Thyroid gland (tissue), 4 donors: ENCODE results near the gene RTL9. TPM values are rescaled to one million over a fixed set of nuclear protein-coding genes. Genes with fewer than 3 reads are reported as not detected.

Source experiments
- DNase-seq, 2 donors: peaks; one replicate each; pipeline ENCODE4 v3.0.0-alpha.2; 2019
- H3K27ac ChIP-seq, 3 donors: fragments of 200-600 bp; sonication (generic); 1 replicate in 2 of 3; 2 replicates in 1 of 3; pipeline ENCODE4 v1.5.1; 2016 to 2019; ENCODE audit warnings: mild to moderate bottlenecking in 1 of 3, moderate library complexity in 1 of 3
- H3K27me3 ChIP-seq: fragments of 200-600 bp; sonication (generic); one replicate; pipeline ENCODE4 v1.5.1; 2019
- H3K36me3 ChIP-seq, 2 donors: fragments of 200-600 bp; sonication (generic); one replicate each; pipeline ENCODE4 v1.5.1; 2016 to 2019
- H3K4me1 ChIP-seq, 2 donors: fragments of 200-600 bp; sonication (generic); one replicate each; pipeline ENCODE4 v1.5.1; 2017 to 2019
- H3K4me3 ChIP-seq, 3 donors: fragments of 200-600 bp; sonication (generic); replicated peaks in 1 of 3; 1 replicate in 2 of 3; 2 replicates in 1 of 3; pipeline ENCODE4 v1.5.1; 2016; ENCODE audit warnings: mild to moderate bottlenecking in 1 of 3
- H3K9me3 ChIP-seq: fragments of 200-600 bp; sonication (generic); one replicate; pipeline ENCODE4 v1.5.1; 2017
- CTCF ChIP-seq, 6 experiments: fragments of 200-600 bp in 3 of 6; fragments of 450-650 bp in 3 of 6; sonication (generic) in 3 of 6; IDR thresholded peaks; one replicate each; pipeline ENCODE4 v1.5.1; 2016 to 2019; ENCODE audit warnings: antibody characterized with exemption in 6 of 6, mild to moderate bottlenecking in 2 of 6, inconsistent platforms in 1 of 6, moderate library complexity in 1 of 6
- POLR2A ChIP-seq, 2 donors: fragments of 450-650 bp; IDR thresholded peaks; one replicate each; pipeline ENCODE4 v1.6.1; 2017; ENCODE audit warnings: antibody characterized with exemption in 2 of 2, mild to moderate bottlenecking in 2 of 2, moderate library complexity in 1 of 2
- WGBS, 2 donors: methylation state at CpG; one replicate each; pipeline ENCODE4 v1.1.5; 2017; 5-methylcytosine and 5-hydroxymethylcytosine counted together
- intact Hi-C: fragments of 100-400 bp; cut with DNase I; formaldehyde crosslinking; loops from one replicate; pipeline ENCODE4 v1.15.1; 2023
- small RNA-seq: library from RNA; depleted of rRNA; stranded (forward); fragments of <200 nt; gene quantifications from one replicate; pipeline ENCODE3, GENCODE V24; 2016
- total RNA-seq, 4 donors: library from RNA; depleted of rRNA; stranded (reverse); fragments of >200 nt; gene quantifications; one replicate each; pipeline ENCODE4 v1.2.3, GENCODE V29; 2016

Gene RTL9
- total RNA-seq, 4 donors from 2014 or later: 0.40 to 1.1 (median 0.56) TPM

GRCh38 chrX:110407910-110408545 is 49.4 kb downstream of the RTL9 start:
- TF ChIP-seq CTCF (IDR thresholded peaks at IDR 0.05): peak; percentile 31 to 66 (median 58)
- TF ChIP-seq POLR2A (IDR thresholded peaks at IDR 0.05): no peak
- DNase-seq: peak; percentile 9 to 21
- no peak overlapping the region for H3K27ac ChIP-seq
- intact Hi-C loops: no loop called here
- H3K27me3 ChIP-seq: no peaks in the 10 kb centered on the region
- H3K4me3 ChIP-seq: no peak overlapping the region
- 42 to 43% methylated on average over 5 of the region's 5 CpGs for WGBS, 2 donors
- H3K36me3 ChIP-seq: no peaks in the 10 kb centered on the region
- no peaks in the 10 kb centered on the region for H3K9me3 ChIP-seq
- H3K4me1 ChIP-seq: no peaks in the 10 kb centered on the region

Small RNAs within 50 kb of the gene (small RNA-seq; reads per million reads assigned to genes)
- gene GNG5P2: not detected

Other genes starting within 250 kb of the RTL9 start
- 10 to 100 TPM in 3 of 4 donors, 1 to 10 TPM in 1; 6.2 to 38.0 (median 11.0) TPM for gene AMMECR1, start 40.8 kb upstream of the RTL9 start, total RNA-seq